GM18951 (cell line): ENCODE measurements around the gene TSR3.
A peak's percentile ranks its signal among the peaks of the same experiment; 100 is the strongest.

ENCODE experiments used
- POLR2A ChIP-seq: IDR thresholded peaks from 4 replicates; pipeline ENCODE4 v1.6.1; 2011; ENCODE audit warnings: mild to moderate bottlenecking; ENCODE audit not compliant: insufficient read length, insufficient read depth; ENCODE audit errors: extremely low read depth
- in situ Hi-C: fragments of 300-500 bp; cut with MboI; formaldehyde crosslinking; loops from one replicate; pipeline ENCODE4 v1.12.0; 2022; ENCODE audit warnings: low sequenced_read_pairs, mixed read lengths, inconsistent platforms; ENCODE audit not compliant: unreplicated experiment

The TSR3 gene

GRCh38 chr16:1326946-1327618 is 24.6 kb downstream of the TSR3 start:
- in situ Hi-C loops, result no loop called here
- TF ChIP-seq POLR2A, result no peak

- no peak for TF ChIP-seq POLR2A
These were observed 25.3 kb downstream of the TSR3 start for GRCh38 chr16:1326391-1326790.

GRCh38 chr16:1325673-1326371 is 25.9 kb downstream of the TSR3 start:
- in situ Hi-C loops, result no loop called here

More at GRCh38 chr16:1326391-1326790, 25.3 kb downstream of the TSR3 start:
- in situ Hi-C loops, result no loop called here

GRCh38 chr16:1325261-1325660 is 26.4 kb downstream of the TSR3 start:
- no peak for TF ChIP-seq POLR2A
- in situ Hi-C loops, result no loop called here

More at GRCh38 chr16:1325673-1326371, 25.9 kb downstream of the TSR3 start:
- TF ChIP-seq POLR2A, result peak; percentile 12

GRCh38 chr16:1324286-1324826 is 27.3 kb downstream of the TSR3 start:
- no peak for TF ChIP-seq POLR2A
- in situ Hi-C loops, result no loop called here

GRCh38 chr16:1323296-1324239 is 28.1 kb downstream of the TSR3 start:
- in situ Hi-C loops, result no loop called here
- no peak for TF ChIP-seq POLR2A

GRCh38 chr16:1322407-1322806 is 29.3 kb downstream of the TSR3 start:
- in situ Hi-C loops, result no loop called here

GRCh38 chr16:1320658-1321240 is 30.9 kb downstream of the TSR3 start:
- TF ChIP-seq POLR2A, result no peak
- in situ Hi-C loops, result no loop called here

More at GRCh38 chr16:1322407-1322806, 29.3 kb downstream of the TSR3 start:
- no peak for TF ChIP-seq POLR2A

GRCh38 chr16:1320097-1320496 is 31.6 kb downstream of the TSR3 start:
- in situ Hi-C loops, result no loop called here
- no peak for TF ChIP-seq POLR2A

- TF ChIP-seq POLR2A, result no peak
These were observed 32.6 kb downstream of the TSR3 start for GRCh38 chr16:1319041-1319440.

GRCh38 chr16:1318268-1318545 is 33.5 kb downstream of the TSR3 start:
- TF ChIP-seq POLR2A, result no peak
- in situ Hi-C loops, result no loop called here

More at GRCh38 chr16:1319041-1319440, 32.6 kb downstream of the TSR3 start:
- in situ Hi-C loops, result no loop called here

GRCh38 chr16:1317479-1318267 is 34.0 kb downstream of the TSR3 start:
- no peak for TF ChIP-seq POLR2A
- in situ Hi-C loops, result no loop called here
